ENCODE data around the gene MMP24OS. TPM values are rescaled to one million over a fixed set of nuclear protein-coding genes. Genes with fewer than 3 reads are reported as not detected.

Gene MMP24OS
- total and polyA plus RNA-seq, 4 donors: 5.2 to 16.0 (median 10.3) TPM

GRCh38 chr20:35302421-35303335 is 24.8 kb upstream of the MMP24OS start:
- H3K9ac ChIP-seq (ENCODE audit: low read depth in 1 of 2, low read length in 2 of 2): no peak overlapping the region

DNA sequence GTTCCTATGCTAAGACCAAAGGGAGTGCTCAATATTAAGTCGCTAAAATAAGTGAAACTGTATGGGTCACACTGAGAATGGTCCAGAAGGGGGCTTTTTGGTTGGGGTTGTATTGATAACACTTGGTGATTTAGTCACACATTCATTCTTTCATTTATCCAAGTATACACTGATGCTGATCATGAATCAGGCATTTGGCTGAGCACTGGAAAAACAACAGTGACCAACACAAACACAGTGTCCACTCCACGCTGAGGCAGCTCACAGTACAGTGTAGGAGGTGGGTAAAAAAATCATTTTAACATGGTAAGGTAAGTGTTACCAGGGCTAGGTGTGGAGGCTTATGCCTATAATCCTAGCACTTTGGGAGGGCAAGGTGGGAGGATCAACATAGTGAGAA is 23.5 kb upstream of the MMP24OS start:
- TF ChIP-seq, protein P1, sequence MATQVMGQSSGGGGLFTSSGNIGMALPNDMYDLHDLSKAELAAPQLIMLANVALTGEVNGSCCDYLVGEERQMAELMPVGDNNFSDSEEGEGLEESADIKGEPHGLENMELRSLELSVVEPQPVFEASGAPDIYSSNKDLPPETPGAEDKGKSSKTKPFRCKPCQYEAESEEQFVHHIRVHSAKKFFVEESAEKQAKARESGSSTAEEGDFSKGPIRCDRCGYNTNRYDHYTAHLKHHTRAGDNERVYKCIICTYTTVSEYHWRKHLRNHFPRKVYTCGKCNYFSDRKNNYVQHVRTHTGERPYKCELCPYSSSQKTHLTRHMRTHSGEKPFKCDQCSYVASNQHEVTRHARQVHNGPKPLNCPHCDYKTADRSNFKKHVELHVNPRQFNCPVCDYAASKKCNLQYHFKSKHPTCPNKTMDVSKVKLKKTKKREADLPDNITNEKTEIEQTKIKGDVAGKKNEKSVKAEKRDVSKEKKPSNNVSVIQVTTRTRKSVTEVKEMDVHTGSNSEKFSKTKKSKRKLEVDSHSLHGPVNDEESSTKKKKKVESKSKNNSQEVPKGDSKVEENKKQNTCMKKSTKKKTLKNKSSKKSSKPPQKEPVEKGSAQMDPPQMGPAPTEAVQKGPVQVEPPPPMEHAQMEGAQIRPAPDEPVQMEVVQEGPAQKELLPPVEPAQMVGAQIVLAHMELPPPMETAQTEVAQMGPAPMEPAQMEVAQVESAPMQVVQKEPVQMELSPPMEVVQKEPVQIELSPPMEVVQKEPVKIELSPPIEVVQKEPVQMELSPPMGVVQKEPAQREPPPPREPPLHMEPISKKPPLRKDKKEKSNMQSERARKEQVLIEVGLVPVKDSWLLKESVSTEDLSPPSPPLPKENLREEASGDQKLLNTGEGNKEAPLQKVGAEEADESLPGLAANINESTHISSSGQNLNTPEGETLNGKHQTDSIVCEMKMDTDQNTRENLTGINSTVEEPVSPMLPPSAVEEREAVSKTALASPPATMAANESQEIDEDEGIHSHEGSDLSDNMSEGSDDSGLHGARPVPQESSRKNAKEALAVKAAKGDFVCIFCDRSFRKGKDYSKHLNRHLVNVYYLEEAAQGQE (IDR thresholded peaks at IDR 0.05): no peak
- TF ChIP-seq JUND (IDR thresholded peaks at IDR 0.05): no peak
- no peak for TF ChIP-seq RXRA (IDR thresholded peaks at IDR 0.05)
- TF ChIP-seq FOXA1 (IDR thresholded peaks at IDR 0.05): no peak
- TF ChIP-seq, protein P2, sequence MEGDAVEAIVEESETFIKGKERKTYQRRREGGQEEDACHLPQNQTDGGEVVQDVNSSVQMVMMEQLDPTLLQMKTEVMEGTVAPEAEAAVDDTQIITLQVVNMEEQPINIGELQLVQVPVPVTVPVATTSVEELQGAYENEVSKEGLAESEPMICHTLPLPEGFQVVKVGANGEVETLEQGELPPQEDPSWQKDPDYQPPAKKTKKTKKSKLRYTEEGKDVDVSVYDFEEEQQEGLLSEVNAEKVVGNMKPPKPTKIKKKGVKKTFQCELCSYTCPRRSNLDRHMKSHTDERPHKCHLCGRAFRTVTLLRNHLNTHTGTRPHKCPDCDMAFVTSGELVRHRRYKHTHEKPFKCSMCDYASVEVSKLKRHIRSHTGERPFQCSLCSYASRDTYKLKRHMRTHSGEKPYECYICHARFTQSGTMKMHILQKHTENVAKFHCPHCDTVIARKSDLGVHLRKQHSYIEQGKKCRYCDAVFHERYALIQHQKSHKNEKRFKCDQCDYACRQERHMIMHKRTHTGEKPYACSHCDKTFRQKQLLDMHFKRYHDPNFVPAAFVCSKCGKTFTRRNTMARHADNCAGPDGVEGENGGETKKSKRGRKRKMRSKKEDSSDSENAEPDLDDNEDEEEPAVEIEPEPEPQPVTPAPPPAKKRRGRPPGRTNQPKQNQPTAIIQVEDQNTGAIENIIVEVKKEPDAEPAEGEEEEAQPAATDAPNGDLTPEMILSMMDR (IDR thresholded peaks at IDR 0.05; ENCODE audit: low read depth, low read length, missing input control): no peak
- no peak for TF ChIP-seq SP1 (IDR thresholded peaks at IDR 0.05)
- TF ChIP-seq, protein P3, sequence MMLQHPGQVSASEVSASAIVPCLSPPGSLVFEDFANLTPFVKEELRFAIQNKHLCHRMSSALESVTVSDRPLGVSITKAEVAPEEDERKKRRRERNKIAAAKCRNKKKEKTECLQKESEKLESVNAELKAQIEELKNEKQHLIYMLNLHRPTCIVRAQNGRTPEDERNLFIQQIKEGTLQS (IDR thresholded peaks at IDR 0.05): no peak
- no peak for TF ChIP-seq TAF1 (conservative IDR thresholded peaks at IDR 0.05)
- no peak for TF ChIP-seq ZBTB33 (IDR thresholded peaks at IDR 0.05)
- no peak for TF ChIP-seq NR2F2 (IDR thresholded peaks at IDR 0.05)

More at GRCh38 chr20:35302421-35303335, 24.8 kb upstream of the MMP24OS start:
- Histone ChIP-seq H3K9me3 (ENCODE audit: control insufficient read depth in 4 of 4, low read length in 3 of 4) (no peaks in the 10 kb centered on the region), H3K4me3 (ENCODE audit: low read depth in 1 of 3, low read length in 3 of 3) (no peak overlapping the region), H3K4me1 (ENCODE audit: control insufficient read depth in 4 of 4, insufficient read depth in 4 of 4, low read length in 3 of 4) (peaks cover 0 to 15% (median 10%) of the 10 kb centered on the region in 4 donors), H3K27me3 (ENCODE audit: control insufficient read depth in 4 of 4, insufficient read depth in 4 of 4, low read length in 3 of 4) (no peaks in the 10 kb centered on the region), H3K27ac (ENCODE audit: low read depth in 1 of 2, low read length in 2 of 2) (no peak overlapping the region), H3K36me3 (ENCODE audit: control insufficient read depth in 4 of 4, insufficient read depth in 3 of 4, low read depth in 1 of 4, low read length in 3 of 4) (peaks cover 0 to 6% (median 0%) of the 10 kb centered on the region in 4 donors)
- WGBS: 89% methylated on average over 6 of the region's 6 CpGs
- DNase-seq (ENCODE audit: low spot score): no peak
- no peak for TF ChIP-seq RXRA (IDR thresholded peaks at IDR 0.05)
- TF ChIP-seq RAD21 (IDR thresholded peaks at IDR 0.05): no peak
- TF ChIP-seq EGR1 (IDR thresholded peaks at IDR 0.05; ENCODE audit: low read depth in 2 of 2): no peak
- TF ChIP-seq TAF1 (conservative IDR thresholded peaks at IDR 0.05): no peak
- no peak for TF ChIP-seq FOXA2 (IDR thresholded peaks at IDR 0.05)
- TF ChIP-seq SP1 (IDR thresholded peaks at IDR 0.05): no peak
- TF ChIP-seq GABPA (IDR thresholded peaks at IDR 0.05 in 1 of 2, conservative IDR thresholded peaks at IDR 0.05 in 1 of 2): no peak

More for the DNA sequence above, 23.5 kb upstream of the MMP24OS start:
- H3K27ac ChIP-seq (ENCODE audit: low read depth in 1 of 2, low read length in 2 of 2): no peak overlapping the region
- no peak overlapping the region for H3K4me3 ChIP-seq (ENCODE audit: low read depth in 1 of 3, low read length in 3 of 3)
- H3K9me3 ChIP-seq (ENCODE audit: control insufficient read depth in 4 of 4, low read length in 3 of 4): no peaks in the 10 kb centered on the region
- 97% methylated on average over 2 of the region's 2 CpGs for WGBS
- H3K36me3 ChIP-seq (ENCODE audit: control insufficient read depth in 4 of 4, insufficient read depth in 3 of 4, low read depth in 1 of 4, low read length in 3 of 4): peaks cover 0 to 6% (median 0%) of the 10 kb centered on the region in 4 donors
- no peak for DNase-seq (ENCODE audit: low spot score)
- H3K27me3 ChIP-seq (ENCODE audit: control insufficient read depth in 4 of 4, insufficient read depth in 4 of 4, low read length in 3 of 4): no peaks in the 10 kb centered on the region
- H3K9ac ChIP-seq (ENCODE audit: low read depth in 1 of 2, low read length in 2 of 2): no peak overlapping the region
- H3K4me1 ChIP-seq (ENCODE audit: control insufficient read depth in 4 of 4, insufficient read depth in 4 of 4, low read length in 3 of 4): peaks cover 0 to 7% (median 2%) of the 10 kb centered on the region in 4 donors
